Ecto neural progenitor cell (in vitro differentiated cells): ENCODE measurements around the gene FOXA2.
"Not testable (repeated sequence)": the region's sequence is repeated elsewhere in the genome, so short reads cannot be mapped to it uniquely, and the experiment has no call there.

Source experiments
- DNase-seq: peaks from one replicate; pipeline ENCODE4 v3.0.0-alpha.2; 2018; ENCODE audit warnings: low spot score

The FOXA2 gene

GRCh38 chr20:22584522-22584921 is at the start of gene FOXA2:
Gene FOXA2 (minus strand): TSS chr20:22584572. CDS start chr20:22584278, 294 bp downstream.
- DNase-seq: no peak

GRCh38 chr20:22630701-22631100 is 46.3 kb upstream of the FOXA2 start:
- no peak for DNase-seq

GRCh38 chr20:22629927-22630326 is 45.6 kb upstream of the FOXA2 start:
- DNase-seq: no peak

- DNase-seq: no peak
These were observed 45.1 kb upstream of the FOXA2 start for GRCh38 chr20:22629447-22629846.

GRCh38 chr20:22626496-22626895 is 42.1 kb upstream of the FOXA2 start:
- no peak for DNase-seq

- DNase-seq: no peak
These were observed 38.8 kb upstream of the FOXA2 start for GRCh38 chr20:22623211-22623610.

GRCh38 chr20:22620342-22620741 is 36.0 kb upstream of the FOXA2 start:
- DNase-seq: no peak

- no peak for DNase-seq
These were observed 35.4 kb upstream of the FOXA2 start for GRCh38 chr20:22619806-22620205.

- DNase-seq: no peak
These were observed 34.9 kb upstream of the FOXA2 start for GRCh38 chr20:22619272-22619671.

- DNase-seq: no peak
These were observed 32.8 kb upstream of the FOXA2 start for GRCh38 chr20:22617160-22617559.

GRCh38 chr20:22616551-22616950 is 32.2 kb upstream of the FOXA2 start:
- no peak for DNase-seq

GRCh38 chr20:22615425-22615824 is 31.1 kb upstream of the FOXA2 start:
- DNase-seq: no peak

GRCh38 chr20:22611636-22612035 is 27.3 kb upstream of the FOXA2 start:
- no peak for DNase-seq

GRCh38 chr20:22607695-22608094 is 23.3 kb upstream of the FOXA2 start:
- DNase-seq: no peak

GRCh38 chr20:22604815-22605214 is 20.4 kb upstream of the FOXA2 start:
- DNase-seq: no peak

- no peak for DNase-seq
These were observed 17.2 kb upstream of the FOXA2 start for GRCh38 chr20:22601361-22602141.

GRCh38 chr20:22599258-22599657 is 14.9 kb upstream of the FOXA2 start:
- not testable (repeated sequence) for DNase-seq

GRCh38 chr20:22597303-22597702 is 12.9 kb upstream of the FOXA2 start:
- no peak for DNase-seq

- DNase-seq: no peak
These were observed 6.3 kb upstream of the FOXA2 start for GRCh38 chr20:22590662-22591061.

GRCh38 chr20:22586645-22587310 is 2.4 kb upstream of the FOXA2 start:
- DNase-seq: peak; percentile 82

GRCh38 chr20:22585786-22586493 is 1.6 kb upstream of the FOXA2 start:
- DNase-seq: no peak

GRCh38 chr20:22584922-22585785 is 782 bp upstream of the FOXA2 start:
- no peak for DNase-seq
